SU-DHL-6 (cell line): ENCODE results near the gene AWAT1.

Experiments
- H2AFZ ChIP-seq: fragments of 200-600 bp; sonication (generic); 2 replicates; pipeline ENCODE4 v1.6.1; 2014; ENCODE audit warnings: low read depth, mild to moderate bottlenecking, moderate library complexity, mixed read lengths, antibody characterized with exemption, low read length; ENCODE audit not compliant: severe bottlenecking
- H3F3A ChIP-seq: fragments of 200-600 bp; shearing (Covaris generic); 2 replicates; pipeline ENCODE4 v1.6.0; 2016; ENCODE audit warnings: antibody characterized with exemption, mild to moderate bottlenecking; ENCODE audit not compliant: insufficient read depth
- H3K27ac ChIP-seq: fragments of 200-600 bp; sonication (generic); 2 replicates; pipeline ENCODE4 v1.5.1; 2016; ENCODE audit warnings: low read depth, mild to moderate bottlenecking, low read length, moderate library complexity, mixed read lengths
- H3K27me3 ChIP-seq: fragments of 200-600 bp; sonication (generic), shearing (Covaris generic); 2 replicates; pipeline ENCODE4 v1.6.0; 2014; ENCODE audit warnings: mild to moderate bottlenecking, low read length
- H3K36me3 ChIP-seq: fragments of 200-600 bp; sonication (generic); 2 replicates; pipeline ENCODE4 v1.6.1; 2014; ENCODE audit warnings: mild to moderate bottlenecking, low read length, mixed read lengths
- H3K4me2 ChIP-seq: fragments of 300-600, 200-600 bp; shearing (Covaris generic), sonication (generic); 2 replicates; pipeline ENCODE4 v1.6.0; 2014; ENCODE audit warnings: low read length, low read depth, mild to moderate bottlenecking; ENCODE audit not compliant: poor library complexity, severe bottlenecking
- H3K4me3 ChIP-seq: fragments of 200-600 bp; sonication (generic); 2 replicates; pipeline ENCODE4 v1.5.1; 2014; ENCODE audit warnings: antibody characterized with exemption, low read length, mild to moderate bottlenecking, mixed read lengths; ENCODE audit not compliant: insufficient read depth, poor library complexity, severe bottlenecking
- H3K79me2 ChIP-seq: fragments of 200-600 bp; sonication (generic); 2 replicates; pipeline ENCODE4 v1.6.1; 2014; ENCODE audit warnings: mild to moderate bottlenecking, low read length, moderate library complexity; ENCODE audit not compliant: insufficient read depth
- H3K9ac ChIP-seq: fragments of 200-600 bp; sonication (generic); 2 replicates; pipeline ENCODE4 v1.7.0; 2014; ENCODE audit warnings: mild to moderate bottlenecking, low read length
- H3K9me2 ChIP-seq: fragments of 200-600 bp; sonication (generic); replicated peaks from 2 replicates; pipeline ENCODE4 v1.6.1; 2014; ENCODE audit warnings: low read length; ENCODE audit not compliant: insufficient read depth
- H3K9me3 ChIP-seq: fragments of 200-600 bp; sonication (generic); 2 replicates; pipeline ENCODE4 v1.6.1; 2014; ENCODE audit warnings: low read length, mixed read lengths; ENCODE audit not compliant: insufficient read depth
- H4K20me1 ChIP-seq: fragments of 200-600 bp; sonication (generic); 2 replicates; pipeline ENCODE4 v1.6.1; 2014; ENCODE audit warnings: low read depth, mild to moderate bottlenecking, antibody characterized with exemption, low read length, moderate library complexity, mixed read lengths
- CTCF ChIP-seq: fragments of 200-600 bp; sonication (generic); IDR thresholded peaks from one replicate; pipeline ENCODE4 v1.5.1; 2017; ENCODE audit warnings: antibody characterized with exemption, mild to moderate bottlenecking, low read length, moderate library complexity; ENCODE audit not compliant: insufficient read depth, poor library complexity, severe bottlenecking
- EZH2phosphoT487 ChIP-seq: fragments of 200-600 bp; sonication (generic), shearing (Covaris generic); conservative IDR thresholded peaks from 2 replicates; pipeline ENCODE4 v1.6.1; 2018; ENCODE audit warnings: mild to moderate bottlenecking, antibody characterized with exemption, low read length, moderate library complexity, mixed read lengths

AWAT1 gene

GRCh38 chrX:70260104-70260503 lies 25.6 kb downstream of the AWAT1 start, which contains the start of gene P2RY4:
TSS of gene P2RY4 (minus strand) at chrX:70260204. CDS start at chrX:70259624, 580 bp downstream.
- no peak for TF ChIP-seq CTCF
- TF ChIP-seq EZH2phosphoT487: no peak
- H3K4me2 ChIP-seq: no peak within 1 kb of the TSS
- no peaks in the 10 kb centered on the region for H3K27me3 ChIP-seq

GRCh38 chrX:70262952-70263567 lies 28.6 kb downstream of the AWAT1 start:
- H3K27me3 ChIP-seq: no peaks in the 10 kb centered on the region
- H4K20me1 ChIP-seq: no peaks in the 10 kb centered on the region
- H3K79me2 ChIP-seq: no peaks in the 10 kb centered on the region
- no peaks in the 10 kb centered on the region for H3K9me3 ChIP-seq
- no peak overlapping the region for H3K4me3 ChIP-seq
- H3K9ac ChIP-seq: no peak overlapping the region
- no peaks in the 10 kb centered on the region for H3F3A ChIP-seq
- H3K36me3 ChIP-seq: no peaks in the 10 kb centered on the region
- TF ChIP-seq EZH2phosphoT487 (no peak), CTCF (no peak)
- H3K27ac ChIP-seq: no peak overlapping the region
- no peaks in the 10 kb centered on the region for H3K9me2 ChIP-seq
- H3K4me2 ChIP-seq: no peak overlapping the region
- no peak overlapping the region for H2AFZ ChIP-seq

More at GRCh38 chrX:70260104-70260503, 25.6 kb downstream of the AWAT1 start, which contains the start of gene P2RY4:
- no peaks in the 10 kb centered on the region for H3K36me3 ChIP-seq
- H3K9ac ChIP-seq: no peak within 1 kb of the TSS
- H3K4me3 ChIP-seq: no peak within 1 kb of the TSS
- H3K9me3 ChIP-seq: no peaks in the 10 kb centered on the region
- no peaks in the 10 kb centered on the region for H4K20me1 ChIP-seq
- H2AFZ ChIP-seq: no peak within 1 kb of the TSS
- no peaks in the 10 kb centered on the region for H3K79me2 ChIP-seq
- H3F3A ChIP-seq: no peaks in the 10 kb centered on the region
- H3K27ac ChIP-seq: no peak within 1 kb of the TSS
- no peaks in the 10 kb centered on the region for H3K9me2 ChIP-seq

GRCh38 chrX:70264784-70265183 lies 30.3 kb downstream of the AWAT1 start:
- no peak overlapping the region for H3K4me3 ChIP-seq
- no peaks in the 10 kb centered on the region for H3F3A ChIP-seq
- H2AFZ ChIP-seq: no peak overlapping the region
- no peaks in the 10 kb centered on the region for H3K9me3 ChIP-seq
- H3K9me2 ChIP-seq: no peaks in the 10 kb centered on the region
- H3K4me2 ChIP-seq: no peak overlapping the region
- no peaks in the 10 kb centered on the region for H3K79me2 ChIP-seq
- H3K27me3 ChIP-seq: no peaks in the 10 kb centered on the region
- H3K27ac ChIP-seq: no peak overlapping the region
- TF ChIP-seq EZH2phosphoT487: no peak
- TF ChIP-seq CTCF: no peak
- H3K9ac ChIP-seq: no peak overlapping the region
- no peaks in the 10 kb centered on the region for H4K20me1 ChIP-seq
- H3K36me3 ChIP-seq: no peaks in the 10 kb centered on the region
